K562 (cell line): ENCODE measurements around the gene PTCH2. TPM values are rescaled to one million over a fixed set of nuclear protein-coding genes. Genes with fewer than 3 reads are reported as not detected.

Experiments used
- ATAC-seq: fragments of 200-7000 bp; cut with Tn5 transposase; 3 replicates; pipeline ENCODE4 v1.9.1; 2020; ENCODE audit warnings: moderate library complexity
- BruUV-seq: library from RNA; stranded (reverse); fragments of 400-500 nt; replicated peaks from 2 replicates; lab custom pipeline; 2021; lab: Mats Ljungman, UMichigan
- CTCF ChIA-PET: fragments of 300-600 bp; formaldehyde crosslinking; extraction: SDS; loops from one replicate; lab custom pipeline; 2021; ENCODE audit warnings: low intra/inter-chr PET ratio; lab: Yijun Ruan, JAX
- POLR2A ChIA-PET: fragments of 300-600, 350-650 bp; sonication (Branson Sonifier 250); formaldehyde crosslinking; extraction: SDS; loops from one replicate; lab custom pipeline; 2021; ENCODE audit warnings: antibody characterized with exemption, inconsistent platforms; lab: Yijun Ruan, JAX
- DNase-seq, 4 experiments: peaks; one replicate each; pipeline versions ENCODE4 v3.0.0 to v3.0.0-alpha.2; 2011 to 2018; ENCODE audit warnings: low spot score in 3 of 4, mixed read lengths in 3 of 4; ENCODE audit errors: extremely low read depth in 1 of 4
- FAIRE-seq: peaks from 2 replicates; lab custom pipeline; 2011; peaks lifted over from hg19 to GRCh38; lab: Jason Lieb, UNC
- H2AFZ ChIP-seq: 2 replicates; pipeline ENCODE4 v1.6.0; 2011; ENCODE audit warnings: low read depth, low read length, control low read depth, inconsistent platforms
- H3K27ac ChIP-seq: fragments of 200-600 bp; 3 replicates; pipeline ENCODE4 v1.8.0; 2011; ENCODE audit warnings: low read depth, mild to moderate bottlenecking, control low read depth, inconsistent platforms, low read length, moderate library complexity, mixed read lengths; ENCODE audit errors: extremely low read depth
- H3K27me3 ChIP-seq, 2 experiments: fragments of 300-600 bp in 1 of 2; 2 replicates in 1 of 2; 3 replicates in 1 of 2; pipeline versions ENCODE4 v1.6.0 to v1.8.0; 2011; ENCODE audit warnings: inconsistent platforms in 2 of 2, low read length in 2 of 2, mild to moderate bottlenecking in 1 of 2, mixed read lengths in 1 of 2, moderate library complexity in 1 of 2; ENCODE audit not compliant: control insufficient read depth in 2 of 2, insufficient read depth in 2 of 2
- H3K36me3 ChIP-seq: fragments of 300-600 bp; 3 replicates; pipeline ENCODE4 v1.8.0; 2011; ENCODE audit warnings: mild to moderate bottlenecking, low read length, inconsistent platforms; ENCODE audit not compliant: control insufficient read depth, insufficient read depth
- H3K4me1 ChIP-seq, 2 experiments: fragments of 200-600 bp in 1 of 2; replicated peaks in 1 of 2; 2 replicates in 1 of 2; 3 replicates in 1 of 2; pipeline versions ENCODE4 v1.5.1 to v1.8.0; 2011; ENCODE audit warnings: inconsistent platforms in 2 of 2, low read length in 2 of 2, mild to moderate bottlenecking in 1 of 2, mixed read lengths in 1 of 2, moderate library complexity in 1 of 2; ENCODE audit not compliant: control insufficient read depth in 2 of 2, insufficient read depth in 2 of 2
- H3K4me2 ChIP-seq: 2 replicates; pipeline ENCODE4 v1.6.1; 2011; ENCODE audit warnings: low read length, control low read depth, inconsistent platforms, mixed read lengths; ENCODE audit not compliant: insufficient read depth
- H3K4me3 ChIP-seq: fragments of 200-600 bp; sonication (generic), shearing (Covaris generic); 2 replicates; pipeline ENCODE4 v1.5.1; 2016; ENCODE audit warnings: control low read depth, inconsistent platforms
- H3K79me2 ChIP-seq: fragments of 200-600 bp; 3 replicates; pipeline ENCODE4 v1.8.0; 2011; ENCODE audit warnings: low read length, inconsistent platforms; ENCODE audit not compliant: control insufficient read depth, insufficient read depth
- H3K9ac ChIP-seq, 2 experiments: 2 replicates each; pipeline versions ENCODE4 v1.6.0 to v1.6.1; 2011; ENCODE audit warnings: low read depth in 2 of 2, low read length in 2 of 2, control low read depth in 1 of 2, inconsistent platforms in 1 of 2, mild to moderate bottlenecking in 1 of 2, mixed read lengths in 1 of 2; ENCODE audit not compliant: insufficient read depth in 1 of 2
- H3K9me1 ChIP-seq: one replicate; pipeline ENCODE4 v1.6.0; 2011; ENCODE audit warnings: inconsistent platforms, mild to moderate bottlenecking, low read length, moderate library complexity; ENCODE audit not compliant: control insufficient read depth, insufficient read depth
- H3K9me3 ChIP-seq: replicated peaks from 2 replicates; pipeline ENCODE4 v1.5.1; 2011; ENCODE audit warnings: low read depth, low read length, inconsistent platforms; ENCODE audit not compliant: control insufficient read depth, insufficient read depth
- H4K20me1 ChIP-seq: replicated peaks from 2 replicates; pipeline ENCODE4 v1.6.1; 2011; ENCODE audit warnings: low read length, inconsistent platforms, mixed read lengths; ENCODE audit not compliant: control insufficient read depth, insufficient read depth
- CEBPB ChIP-seq: fragments of 450-650 bp; IDR thresholded peaks from 2 replicates; pipeline ENCODE4 v1.6.1; 2016; ENCODE audit warnings: missing genetic modification characterization, missing compliant biosample characterization
- CSDE1 ChIP-seq, 2 experiments: fragments of 450-650 bp; IDR thresholded peaks; 2 replicates each; pipeline ENCODE4 v1.6.1; 2016; ENCODE audit warnings: mild to moderate bottlenecking in 1 of 2
- DEAF1 ChIP-seq: fragments of 450-650 bp; formaldehyde crosslinking; IDR thresholded peaks from 2 replicates; pipeline ENCODE4 v1.4.0; 2020; ENCODE audit warnings: mild to moderate bottlenecking, moderate library complexity
- NKRF ChIP-seq: fragments of 450-650 bp; IDR thresholded peaks from 2 replicates; pipeline ENCODE4 v1.6.1; 2016; ENCODE audit warnings: borderline replicate concordance
- PTBP1 ChIP-seq: fragments of 200-400 bp; formaldehyde crosslinking; IDR thresholded peaks from 2 replicates; pipeline ENCODE4 v1.6.1; 2017; ENCODE audit warnings: low read depth, low read length
- WGBS: fragments of 100-300 bp; shearing (Covaris generic); methylation state at CpG from one replicate; pipeline ENCODE4 v1.1.6; 2016; ENCODE audit warnings: low coverage, mixed read lengths; ENCODE audit not compliant: insufficient coverage; ENCODE audit errors: missing lambda C conversion rate; 5-methylcytosine and 5-hydroxymethylcytosine counted together
- in situ Hi-C: fragments of 300-500 bp; cut with MboI; formaldehyde crosslinking; loops from 4 replicates; pipeline ENCODE4 v1.15.0; 2018; ENCODE audit warnings: inconsistent platforms, mixed read lengths
- intact Hi-C: fragments of 100-400 bp; cut with micrococcal nuclease; formaldehyde crosslinking; loops from 2 replicates; pipeline ENCODE4 v1.14.2; 2022
- polyA plus RNA-seq, 8 experiments: library from polyadenylated mRNA; depleted of rRNA in 4 of 8; stranded (reverse) in 5 of 8; unstranded in 3 of 8; fragments of >200 nt; fragmentation: Nextera tagmentation in 2 of 8; fragmentation: Illumina TruSeq in 1 of 8; extraction: Ambion mirVana in 2 of 8; extraction: Trizol in 1 of 8; gene quantifications; 2 replicates each; pipeline versions ENCODE4 v1.2.1 to v1.2.3, GENCODE V29; 2011 to 2014; ENCODE audit warnings: inconsistent platforms in 1 of 8, missing spikeins in 1 of 8
- total RNA-seq, 7 experiments: library from RNA; depleted of rRNA in 6 of 7; stranded (reverse); fragments of >200 nt in 6 of 7; fragmentation: Illumina TruSeq in 2 of 7; extraction: Trizol in 2 of 7; gene quantifications; 2 replicates each; pipeline versions ENCODE4 v1.2.1 to v1.2.3, GENCODE V29; 2011 to 2021; ENCODE audit warnings: low replicate concordance in 1 of 7

The PTCH2 gene
- total and polyA plus RNA-seq, 9 of the 15 experiments (the other 6 are each of a cell fraction or from before 2014, with no cell fraction given) = 0.15 to 27.3 (median 0.48) TPM; not detected in 1

GRCh38 chr1:44870096-44870495 is 27.0 kb upstream of the PTCH2 start (continued):
- TF ChIP-seq NKRF = no peak
- no peak for TF ChIP-seq PTBP1
- no peak for TF ChIP-seq CSDE1 (IDR thresholded peaks at IDR 0.05)

GRCh38 chr1:44867801-44868200 is 24.7 kb upstream of the PTCH2 start:
- intact Hi-C loops = no loop called here
- WGBS = 87% methylated on average over 10 of the region's 10 CpGs
- H3K4me3 ChIP-seq = no peak overlapping the region
- H3K36me3 ChIP-seq = peaks cover 68% of the 10 kb centered on the region
- no peak for ATAC-seq
- H3K27ac ChIP-seq = no peak overlapping the region
- no peaks in the 10 kb centered on the region for H3K27me3 ChIP-seq
- DNase-seq = no peak
- no peaks in the 10 kb centered on the region for H3K79me2 ChIP-seq
- TF ChIP-seq DEAF1 (no peak), CEBPB (tag) (peak; percentile 20; the same call in 1 of the 2 replicates)
- H4K20me1 ChIP-seq = no peaks in the 10 kb centered on the region
- no peak overlapping the region for H3K4me2 ChIP-seq
- H3K9me1 ChIP-seq = no peaks in the 10 kb centered on the region
- ChIA-PET POLR2A (interaction anchor here (2.0 kb wide), 1 partner anchor 48 kb away, joined by 6 read pairs; no protein-coding TSS in a partner anchor), CTCF (no interaction called here)
- no peaks in the 10 kb centered on the region for H3K9me3 ChIP-seq
- no TSS peak for BruUV-seq
- in situ Hi-C loops = no loop called here
- FAIRE-seq = no peak
- no peak overlapping the region for H2AFZ ChIP-seq
- no peak overlapping the region for H3K9ac ChIP-seq
- peaks cover 0 to 8% of the 10 kb centered on the region in 2 experiments; a peak in 2 of 5 replicates for H3K4me1 ChIP-seq
